GM13976 (cell line): ENCODE measurements around the gene NELFA.

Source experiments
- DNase-seq: peaks from one replicate; pipeline ENCODE4 v3.0.0; 2012; ENCODE audit warnings: low spot score
- CTCF ChIP-seq: IDR thresholded peaks from 2 replicates; pipeline ENCODE4 v1.5.1; 2012; ENCODE audit warnings: borderline replicate concordance, mild to moderate bottlenecking; ENCODE audit not compliant: insufficient read depth; ENCODE audit errors: extremely low read depth, missing control alignments, control extremely low read depth
- in situ Hi-C: fragments of 300-500 bp; cut with MboI; formaldehyde crosslinking; loops from one replicate; pipeline ENCODE4 v1.12.0; 2022; ENCODE audit warnings: low sequenced_read_pairs, mixed read lengths, inconsistent platforms; ENCODE audit not compliant: unreplicated experiment

The NELFA gene

DNA sequence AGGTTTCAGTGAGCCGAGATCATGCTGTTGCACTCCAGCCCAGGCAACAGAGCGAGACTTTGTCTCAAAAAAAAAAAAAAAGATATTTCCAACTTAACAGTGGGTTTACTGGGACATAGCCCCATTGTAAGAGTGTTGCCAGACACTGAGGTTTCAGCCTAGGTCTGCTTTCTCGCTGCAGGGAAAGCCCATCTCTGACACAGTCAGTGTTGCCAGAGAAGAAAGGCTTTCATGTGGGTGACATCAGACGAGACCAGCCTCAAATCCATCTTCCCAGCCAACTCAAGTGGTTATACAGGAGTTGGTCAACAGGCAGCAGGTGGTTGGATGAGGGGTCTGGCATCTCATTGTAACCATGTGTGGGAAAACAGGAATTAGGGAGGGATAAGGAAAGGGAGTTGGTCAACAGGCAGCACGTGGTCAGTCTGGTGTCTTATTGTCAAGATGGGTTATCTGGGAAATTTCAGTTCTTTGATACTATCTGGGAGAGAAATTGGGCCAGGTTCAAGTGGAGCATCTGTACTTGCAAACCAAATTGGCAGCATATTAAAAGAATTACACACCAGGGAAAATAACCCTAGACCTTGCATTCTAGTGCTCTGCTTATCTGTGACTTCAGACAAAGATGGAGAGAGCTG lies 41.1 kb downstream of the NELFA start:
- DNase-seq = no peak
- in situ Hi-C loops = no loop called here
- TF ChIP-seq CTCF = no peak

DNA sequence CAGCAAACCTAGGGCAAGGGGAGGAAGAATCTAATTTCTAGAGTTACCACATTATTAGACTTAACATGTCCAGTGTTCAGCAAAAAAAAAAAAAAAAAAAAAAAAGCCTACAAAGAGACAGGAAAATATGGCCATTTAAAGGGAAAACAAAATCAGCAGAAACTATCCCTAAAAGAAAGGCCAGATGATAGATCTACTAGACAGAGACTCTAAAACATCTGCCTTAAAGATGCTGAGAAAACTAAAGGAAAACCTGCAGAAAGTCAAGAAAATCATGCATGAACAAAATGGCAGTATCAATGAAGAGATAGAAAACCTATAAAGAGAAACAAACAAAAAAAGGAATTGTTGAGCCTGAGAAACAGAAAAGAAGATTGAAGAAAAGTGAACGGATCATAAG lies 43.8 kb downstream of the NELFA start:
- in situ Hi-C loops = no loop called here
- TF ChIP-seq CTCF = no peak
- DNase-seq = no peak

DNA sequence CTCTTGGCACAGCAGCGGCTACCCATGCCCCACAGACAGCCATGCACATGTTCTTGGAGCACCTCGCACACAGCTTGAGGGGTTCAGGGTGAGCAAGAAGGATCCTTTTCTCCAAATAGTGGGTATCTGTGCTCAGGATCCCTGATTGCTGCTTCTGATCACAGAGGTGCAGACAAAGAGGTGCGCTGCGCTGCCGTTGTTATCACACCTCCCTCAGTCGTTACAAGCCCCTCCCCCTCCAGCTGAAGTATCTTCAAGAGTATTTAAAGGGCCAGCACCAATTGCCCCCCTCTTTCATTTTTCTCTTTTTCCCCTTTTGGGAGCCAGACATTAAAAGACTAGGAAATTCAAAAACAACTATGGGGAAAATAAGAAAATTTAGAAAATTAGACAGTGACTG lies 44.3 kb downstream of the NELFA start:
- no peak for TF ChIP-seq CTCF
- DNase-seq = no peak
- in situ Hi-C loops = no loop called here

GRCh38 chr4:1962980-1963379 lies 45.8 kb downstream of the NELFA start:
- in situ Hi-C loops = no loop called here
- TF ChIP-seq CTCF = no peak

GRCh38 chr4:1961563-1961962 lies 47.2 kb downstream of the NELFA start:
- in situ Hi-C loops = no loop called here
- TF ChIP-seq CTCF = no peak
- DNase-seq = no peak

More at GRCh38 chr4:1962980-1963379, 45.8 kb downstream of the NELFA start:
- no peak for DNase-seq

GRCh38 chr4:1961038-1961437 lies 47.7 kb downstream of the NELFA start:
- no peak for TF ChIP-seq CTCF
- DNase-seq = no peak
- in situ Hi-C loops = no loop called here

DNA sequence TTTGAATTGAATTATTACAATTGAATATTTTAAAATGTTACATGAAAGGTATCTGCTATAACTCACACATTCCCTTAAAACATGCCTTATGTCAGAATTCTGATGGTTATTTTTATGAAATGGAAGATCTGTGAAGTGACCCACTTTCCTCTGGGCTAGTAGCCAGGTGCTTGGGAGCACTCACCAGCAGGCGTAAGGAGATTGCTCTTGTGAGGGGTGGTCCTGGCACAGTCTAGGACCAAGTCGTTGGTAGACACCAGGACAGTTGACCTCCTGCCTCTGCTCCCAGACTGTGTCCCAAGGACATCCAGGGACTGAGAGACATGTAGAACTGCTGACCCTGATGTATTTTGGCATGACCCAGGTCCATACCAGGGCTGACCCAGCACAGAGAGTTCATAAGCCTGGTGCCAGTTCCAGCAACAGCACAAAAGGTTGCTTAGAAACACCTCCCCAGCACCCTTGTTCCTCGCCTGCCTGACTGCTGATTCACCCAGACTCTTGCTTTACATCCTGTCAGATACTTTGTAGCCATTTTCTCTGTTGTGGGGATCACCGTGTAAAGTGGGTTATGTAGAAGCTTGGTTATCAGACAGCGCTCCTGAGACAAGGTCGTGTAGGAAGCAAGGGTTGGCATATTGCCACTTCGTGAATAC lies 48.5 kb downstream of the NELFA start:
- DNase-seq = no peak
- TF ChIP-seq CTCF = no peak
- in situ Hi-C loops = no loop called here
